ENCODE results near the gene SIGLEC12.
"Not testable (repeated sequence)": the region's sequence is repeated elsewhere in the genome, so short reads cannot be mapped to it uniquely, and the experiment has no call there.

The SIGLEC12 gene

DNA sequence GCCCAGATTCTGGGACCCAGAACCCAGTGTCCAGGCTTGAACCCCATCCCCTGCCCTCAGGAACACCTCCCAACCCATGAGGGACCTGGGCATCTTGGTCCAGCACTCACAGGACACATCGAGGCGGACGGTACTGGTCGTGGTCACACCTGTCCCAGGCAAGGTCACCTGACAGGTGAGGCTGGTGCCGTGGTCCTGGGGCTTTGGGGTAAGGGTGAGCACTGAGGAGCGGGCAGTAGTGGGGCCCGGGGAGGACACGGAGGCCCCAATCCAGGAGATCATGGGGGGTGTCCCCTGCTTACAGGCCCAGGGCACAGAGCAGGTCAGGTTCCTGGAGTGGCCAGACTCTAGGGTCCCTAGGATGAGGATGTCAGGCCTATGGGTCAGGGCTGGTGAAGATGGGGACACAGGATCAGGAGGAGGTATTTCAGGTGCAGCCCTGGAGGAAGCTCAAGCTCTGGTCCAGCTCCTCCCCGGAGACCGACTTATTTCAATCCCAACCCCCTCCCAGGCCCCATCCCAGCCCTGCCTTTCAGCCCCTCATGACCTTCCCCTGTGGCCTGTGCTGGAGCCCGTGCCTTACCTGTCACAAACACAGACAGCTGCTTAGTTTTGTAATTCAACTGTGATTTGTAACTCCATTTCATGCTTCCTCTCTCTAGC is 44.1 kb downstream of the SIGLEC12 start:
- DNase-seq: no peak

DNA sequence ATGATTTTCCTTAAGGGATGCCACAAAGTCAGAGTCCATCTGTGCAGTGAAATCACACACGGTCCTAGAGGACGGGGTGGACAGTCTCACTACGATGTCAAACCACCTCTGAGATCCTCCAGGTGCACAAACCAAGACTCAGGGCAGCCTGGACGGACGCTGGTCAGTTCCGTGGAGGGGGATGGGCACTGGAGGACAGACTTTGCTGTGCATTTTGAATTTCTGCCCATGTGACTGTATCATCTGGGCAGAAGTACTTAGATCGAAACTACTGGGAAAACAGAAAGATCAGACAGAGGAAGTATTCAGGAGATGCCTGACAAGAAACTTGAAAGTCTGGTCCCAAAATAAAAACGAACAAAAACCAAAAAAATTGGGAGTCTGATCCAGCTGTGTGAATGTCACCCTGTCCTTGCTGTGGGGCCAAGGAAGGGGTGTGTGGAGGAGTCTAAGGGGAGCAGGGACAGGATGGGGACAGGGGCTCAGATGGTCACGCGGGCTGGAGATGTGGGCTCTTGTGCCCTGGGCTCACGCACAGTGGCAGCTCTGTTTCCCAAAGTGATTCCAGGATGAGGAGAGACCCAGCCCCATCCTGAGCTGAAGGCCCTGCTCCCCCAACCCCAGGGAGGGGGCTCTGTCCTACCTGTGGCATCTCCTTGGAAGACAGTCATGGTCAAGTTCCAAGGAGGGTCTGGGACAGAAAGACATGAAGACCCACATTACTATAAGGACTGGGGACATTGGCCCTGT is 44.9 kb downstream of the SIGLEC12 start:
- no peak for DNase-seq

DNA sequence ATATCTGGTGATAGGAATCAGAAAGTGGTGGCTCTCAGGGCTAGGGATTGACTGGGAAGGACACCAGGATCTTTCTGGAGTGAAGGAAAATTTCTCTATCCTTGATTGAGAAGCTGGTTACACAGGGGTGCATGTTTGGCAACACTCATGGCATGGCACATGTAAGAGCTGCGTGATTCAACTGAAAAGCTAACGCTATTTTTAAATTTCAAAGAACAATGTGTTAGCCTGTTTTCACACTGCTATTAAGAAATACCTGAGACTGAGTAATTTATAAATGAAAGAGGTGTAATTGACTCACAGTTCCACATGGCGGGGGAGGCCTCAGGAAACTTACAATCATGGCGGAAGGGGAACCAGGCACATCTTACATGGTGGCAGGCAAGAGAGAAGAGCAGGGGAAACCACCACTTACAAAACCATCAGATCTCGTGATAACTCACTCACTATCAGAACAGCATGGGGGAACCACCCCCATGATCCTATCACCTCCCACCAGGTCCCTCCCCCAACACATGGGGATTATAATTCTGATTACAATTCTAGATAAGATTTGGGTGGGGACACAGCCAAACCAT is 50.8 kb downstream of the SIGLEC12 start:
- no peak for DNase-seq

DNA sequence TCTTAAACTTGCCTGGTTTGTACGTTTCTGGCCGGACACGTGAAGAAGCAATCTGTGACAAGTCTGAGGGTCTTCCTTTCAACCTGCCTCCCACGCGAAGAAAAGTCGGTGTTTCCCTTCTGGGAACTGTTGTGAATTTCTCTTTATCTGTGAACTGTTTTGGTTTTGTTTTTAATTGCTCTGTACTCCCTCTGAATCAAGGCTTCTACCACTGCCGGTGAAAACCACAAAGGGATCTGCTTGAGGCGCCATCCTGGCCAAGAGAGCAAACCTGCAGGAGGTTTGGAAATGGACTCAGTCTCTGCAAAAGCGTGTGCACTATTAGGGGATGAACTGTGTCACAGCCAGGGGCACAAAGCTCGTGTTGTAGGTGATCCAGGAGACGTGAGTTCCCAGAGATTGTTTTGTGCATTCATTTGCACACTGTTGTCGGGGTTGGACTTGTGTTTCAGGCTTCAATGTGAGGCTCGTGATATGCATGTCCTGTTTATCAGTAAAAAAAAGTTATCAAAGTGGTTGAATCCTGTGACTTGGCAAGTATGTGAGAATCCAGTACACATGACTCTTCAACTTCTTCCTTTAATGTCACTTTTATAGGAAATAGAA is 53.1 kb downstream of the SIGLEC12 start:
- DNase-seq: no peak

DNA sequence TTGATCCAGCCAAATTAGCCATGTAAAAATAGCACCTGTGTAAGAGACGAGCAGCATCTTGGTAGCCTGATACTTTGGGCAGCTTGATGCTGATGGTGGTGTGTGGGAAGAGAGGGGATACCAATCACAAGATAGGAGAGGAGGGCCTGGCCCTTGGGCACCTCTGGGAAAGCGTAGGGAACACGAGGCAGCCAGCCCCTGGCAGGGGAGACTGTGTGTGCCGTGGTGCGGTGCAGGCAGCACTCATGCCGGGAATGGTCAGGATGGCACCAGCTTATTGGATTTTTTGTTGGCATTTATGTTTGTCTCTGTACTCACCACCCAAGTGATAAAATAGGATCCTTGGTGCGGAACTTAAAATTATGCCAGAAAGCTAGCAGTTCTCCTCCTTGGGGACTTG is 53.6 kb downstream of the SIGLEC12 start:
- no peak for DNase-seq

DNA sequence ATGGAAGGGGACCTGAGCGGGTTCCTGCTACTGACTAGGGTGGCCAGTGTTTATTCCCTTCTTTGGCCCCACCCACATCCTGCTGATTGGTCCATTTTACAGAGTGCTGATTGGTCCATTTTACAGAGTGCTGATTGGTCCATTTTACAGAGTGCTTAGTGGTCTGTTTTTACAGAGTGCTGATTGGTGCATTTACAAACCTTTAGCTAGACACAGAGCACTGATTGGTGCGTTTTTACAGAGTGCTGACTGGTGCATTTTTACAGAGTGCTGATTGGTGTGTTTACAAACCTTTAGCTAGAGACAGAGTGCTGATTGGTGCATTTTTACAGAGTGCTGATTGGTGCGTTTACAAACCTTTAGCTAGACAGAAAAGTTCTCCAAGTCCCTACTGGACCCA is 54.1 kb downstream of the SIGLEC12 start:
- DNase-seq: not testable (repeated sequence)

DNA sequence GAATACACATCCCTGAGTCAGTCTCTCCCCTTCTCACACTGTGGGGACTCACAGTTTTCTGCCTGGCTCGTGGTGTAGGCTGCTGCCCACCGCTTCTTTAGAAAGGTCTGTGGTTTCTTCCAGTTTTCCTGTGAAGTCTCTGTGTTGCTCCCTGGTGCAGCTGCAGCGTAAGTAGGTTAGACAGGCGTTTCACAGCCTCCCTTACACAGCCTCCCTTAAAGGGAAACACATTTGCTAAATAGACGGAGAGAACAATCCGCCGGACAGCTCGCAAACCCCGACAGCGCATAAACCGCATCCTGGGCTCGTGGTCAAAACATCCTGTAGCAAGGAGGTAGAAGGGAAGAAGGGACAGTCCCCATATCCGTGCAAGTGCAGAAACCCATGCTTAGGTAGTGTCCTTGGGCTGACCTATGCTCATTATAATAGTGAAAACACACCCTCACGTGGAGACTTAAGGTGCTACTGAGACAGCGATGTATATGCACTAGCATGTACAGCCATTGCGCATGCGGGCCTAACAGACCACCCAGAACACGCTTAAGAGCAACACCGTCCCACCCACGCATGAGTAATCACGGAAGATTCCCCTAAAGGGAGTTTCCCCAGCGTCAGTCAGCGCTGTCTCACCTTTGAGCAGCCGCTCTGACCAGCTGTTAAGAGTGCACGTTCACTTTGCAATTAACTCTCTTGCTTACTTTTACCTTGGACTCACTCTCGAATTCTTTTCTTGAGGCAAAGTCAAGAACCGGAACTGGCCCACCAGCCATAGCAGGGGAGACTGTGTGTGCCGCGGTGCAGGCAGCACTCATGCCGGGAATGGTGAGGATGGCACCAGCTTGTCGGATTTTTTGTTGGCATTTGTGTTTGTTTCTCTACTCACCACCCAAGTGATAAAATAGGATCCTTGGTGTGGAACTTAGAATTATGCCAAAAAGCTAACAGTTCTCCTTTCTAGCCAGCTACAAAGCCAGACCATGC is 59.9 kb downstream of the SIGLEC12 start:
- peak; percentile 69 for DNase-seq
